ENCODE data around the gene PARP16. TPM values are rescaled to one million over a fixed set of nuclear protein-coding genes. Genes with fewer than 3 reads are reported as not detected.

PARP16 gene
- total RNA-seq, 1 experiment from 2014 or later, result 9.7 TPM

- intact Hi-C loops (cut with micrococcal nuclease), result no loop called here
- Histone ChIP-seq H3K9me2 (ENCODE audit: insufficient read depth) (no peaks in the 10 kb centered on the region), H3K4me2 (ENCODE audit: low read length) (no peak overlapping the region), H3K9me3 (ENCODE audit: control insufficient read depth in 1 of 2, insufficient read depth in 1 of 2, low read depth in 1 of 2, low read length in 2 of 2) (no peaks in the 10 kb centered on the region), H3K36me3 (ENCODE audit: control insufficient read depth in 1 of 2, insufficient read depth in 2 of 2, low read length in 2 of 2) (no peaks in the 10 kb centered on the region), H2AFZ (ENCODE audit: low read depth, low read length, poor library complexity, severe bottlenecking) (no peak overlapping the region), H3K79me2 (ENCODE audit: insufficient read depth, low read length) (no peaks in the 10 kb centered on the region), H3K4me3 (replicated peaks in 1 of 2; ENCODE audit: low read depth in 1 of 2, low read length in 2 of 2) (no peak overlapping the region), H3K4me1 (ENCODE audit: control insufficient read depth in 1 of 2, insufficient read depth in 2 of 2, low read length in 2 of 2) (no peaks in the 10 kb centered on the region), H3K9ac (ENCODE audit: low read length) (no peak overlapping the region), H3K27ac (ENCODE audit: low read depth, low read length) (no peak overlapping the region), H4K20me1 (ENCODE audit: insufficient read depth) (no peaks in the 10 kb centered on the region), H3K27me3 (ENCODE audit: insufficient read depth, low read length) (no peaks in the 10 kb centered on the region)
- RAD21 ChIA-PET (ENCODE audit: low non-redundant PET in 1 of 2, low total read pairs in 2 of 2, uncharacterized antibody in 2 of 2, unreplicated experiment in 2 of 2), result no interaction called here
- DNase-seq (ENCODE audit: low read depth, low spot score) (no peak), ATAC-seq (no peak)
- no TSS peak for BruUV-seq (replicated peaks)
- POLR2A ChIA-PET, result no interaction called here
- CTCF ChIA-PET, result no interaction called here
- no peak for TF ChIP-seq ELF1 (IDR thresholded peaks at IDR 0.05; ENCODE audit: borderline replicate concordance, low read depth)
- TF ChIP-seq ATF3 (IDR thresholded peaks at IDR 0.05), result no peak
- TF ChIP-seq CTCF (IDR thresholded peaks at IDR 0.05 in 2 of 3, conservative IDR thresholded peaks at IDR 0.05 in 1 of 3; ENCODE audit: borderline replicate concordance in 1 of 3, insufficient read depth in 1 of 3, low read depth in 2 of 3, low read length in 2 of 3), result no peak
- TF ChIP-seq FOSL1 (IDR thresholded peaks at IDR 0.05; ENCODE audit: low read depth), result no peak
- no peak for TF ChIP-seq ZBTB33 (IDR thresholded peaks at IDR 0.05; ENCODE audit: extremely low read depth, insufficient replicate concordance, low read length)
- no peak for TF ChIP-seq EZH2 (IDR thresholded peaks at IDR 0.05)
- TF ChIP-seq ZFX (IDR thresholded peaks at IDR 0.05), result no peak
- no peak for TF ChIP-seq POLR2A (IDR thresholded peaks at IDR 0.05; ENCODE audit: borderline replicate concordance, extremely low read depth, insufficient read depth, insufficient read length)
- no peak for TF ChIP-seq SRF (IDR thresholded peaks at IDR 0.05; ENCODE audit: low read depth)
- no peak for TF ChIP-seq ZNF274 (IDR thresholded peaks at IDR 0.05; ENCODE audit: low read depth, low read length)
- TF ChIP-seq REST (IDR thresholded peaks at IDR 0.05; ENCODE audit: low read depth), result no peak
- TF ChIP-seq MAX (IDR thresholded peaks at IDR 0.05), result no peak
- TF ChIP-seq YY1 (IDR thresholded peaks at IDR 0.05; ENCODE audit: extremely low read depth, insufficient replicate concordance, low read depth, low read length), result no peak
- no peak for TF ChIP-seq EZH2phosphoT487 (IDR thresholded peaks at IDR 0.05; ENCODE audit: borderline replicate concordance)
Measured at GRCh38 chr15:65329288-65329983, 42.8 kb upstream of the PARP16 start.

All from HCT116 (cell line).